D721Med (cell line): ENCODE measurements around the gene ADAMTSL1.

Experiments used
- DNase-seq: peaks from one replicate; pipeline ENCODE4 v3.0.0; 2011; ENCODE audit warnings: low spot score; ENCODE audit not compliant: insufficient read length
- FAIRE-seq: peaks from 2 replicates; lab custom pipeline; 2011; peaks lifted over from hg19 to GRCh38; lab: Jason Lieb, UNC
- CTCF ChIP-seq: IDR thresholded peaks from 2 replicates; pipeline ENCODE4 v1.5.1; 2012; ENCODE audit warnings: mild to moderate bottlenecking, control low read depth; ENCODE audit not compliant: insufficient read depth; ENCODE audit errors: missing control alignments

ADAMTSL1 gene

GRCh38 chr9:18507151-18507550 lies 33.2 kb downstream of the ADAMTSL1 start:
- FAIRE-seq: peak; percentile 6

GRCh38 chr9:18516514-18516913 lies 42.6 kb downstream of the ADAMTSL1 start:
- DNase-seq: no peak
- no peak for FAIRE-seq
- no peak for TF ChIP-seq CTCF

More at GRCh38 chr9:18507151-18507550, 33.2 kb downstream of the ADAMTSL1 start:
- TF ChIP-seq CTCF: no peak
- no peak for DNase-seq

- DNase-seq: no peak
- TF ChIP-seq CTCF: no peak
- FAIRE-seq: no peak
Measured at GRCh38 chr9:18516965-18517364, 43.0 kb downstream of the ADAMTSL1 start.

GRCh38 chr9:18520416-18521047 lies 46.6 kb downstream of the ADAMTSL1 start:
- TF ChIP-seq CTCF: no peak
- DNase-seq: no peak
- no peak for FAIRE-seq

- DNase-seq (no peak), FAIRE-seq (peak; percentile 25)
- TF ChIP-seq CTCF: no peak
Measured at GRCh38 chr9:18526685-18527084, 52.7 kb downstream of the ADAMTSL1 start.

GRCh38 chr9:18531136-18532065 lies 57.4 kb downstream of the ADAMTSL1 start:
- no peak for TF ChIP-seq CTCF
- FAIRE-seq (no peak), DNase-seq (no peak)
